HEK293 (cell line): ENCODE measurements around the gene HLF.

ENCODE experiments used
- GFI1B ChIP-seq: fragments of 450-650 bp; formaldehyde crosslinking; IDR thresholded peaks from 2 replicates; pipeline ENCODE4 v1.5.1; 2016; ENCODE audit warnings: missing biosample characterization, missing genetic modification characterization
- SETDB1 ChIP-seq: IDR thresholded peaks from one replicate; pipeline ENCODE4 v1.6.1; 2017; ENCODE audit warnings: mild to moderate bottlenecking, low read length, moderate library complexity, mixed read lengths; ENCODE audit not compliant: insufficient read length
- ZBTB8A ChIP-seq: fragments of 450-650 bp; formaldehyde crosslinking; IDR thresholded peaks from 2 replicates; pipeline ENCODE4 v1.5.1; 2016; ENCODE audit warnings: missing biosample characterization, missing genetic modification characterization
- ZNF302 ChIP-seq: fragments of 450-650 bp; formaldehyde crosslinking; IDR thresholded peaks from 2 replicates; pipeline ENCODE4 v1.5.1; 2016; ENCODE audit warnings: missing biosample characterization, missing genetic modification characterization, low read depth
- ZNF324 ChIP-seq: fragments of 450-650 bp; formaldehyde crosslinking; IDR thresholded peaks from 2 replicates; pipeline ENCODE4 v1.5.1; 2016; ENCODE audit warnings: missing biosample characterization, missing genetic modification characterization
- ZNF768 ChIP-seq: fragments of 450-650 bp; formaldehyde crosslinking; IDR thresholded peaks from 2 replicates; pipeline ENCODE4 v1.5.1; 2018; ENCODE audit warnings: missing biosample characterization, mild to moderate bottlenecking, missing genetic modification characterization
- ZNF777 ChIP-seq: fragments of 450-650 bp; formaldehyde crosslinking; IDR thresholded peaks from 2 replicates; pipeline ENCODE4 v1.5.1; 2017; ENCODE audit warnings: missing biosample characterization, missing genetic modification characterization, borderline replicate concordance
- ZNF785 ChIP-seq: fragments of 450-650 bp; formaldehyde crosslinking; IDR thresholded peaks from 2 replicates; pipeline ENCODE4 v1.5.1; 2016; ENCODE audit warnings: missing biosample characterization, missing genetic modification characterization
- ZNF792 ChIP-seq: fragments of 450-650 bp; formaldehyde crosslinking; IDR thresholded peaks from 2 replicates; pipeline ENCODE4 v1.5.1; 2016; ENCODE audit warnings: missing biosample characterization, missing genetic modification characterization
- TF ChIP-seq, protein P1 (sequence below): fragments of 450-650 bp; formaldehyde crosslinking; IDR thresholded peaks from 2 replicates; pipeline ENCODE4 v1.5.1; 2016; ENCODE audit warnings: missing biosample characterization, missing genetic modification characterization
- TF ChIP-seq, protein P2 (sequence below): fragments of 450-650 bp; formaldehyde crosslinking; IDR thresholded peaks from 2 replicates; pipeline ENCODE4 v1.5.1; 2016; ENCODE audit warnings: missing biosample characterization, missing genetic modification characterization
- TF ChIP-seq, protein P3 (sequence below): fragments of 450-650 bp; formaldehyde crosslinking; conservative IDR thresholded peaks from 2 replicates; pipeline ENCODE4 v1.5.1; 2016; ENCODE audit warnings: low read depth, missing biosample characterization, missing genetic modification characterization

DNA sequence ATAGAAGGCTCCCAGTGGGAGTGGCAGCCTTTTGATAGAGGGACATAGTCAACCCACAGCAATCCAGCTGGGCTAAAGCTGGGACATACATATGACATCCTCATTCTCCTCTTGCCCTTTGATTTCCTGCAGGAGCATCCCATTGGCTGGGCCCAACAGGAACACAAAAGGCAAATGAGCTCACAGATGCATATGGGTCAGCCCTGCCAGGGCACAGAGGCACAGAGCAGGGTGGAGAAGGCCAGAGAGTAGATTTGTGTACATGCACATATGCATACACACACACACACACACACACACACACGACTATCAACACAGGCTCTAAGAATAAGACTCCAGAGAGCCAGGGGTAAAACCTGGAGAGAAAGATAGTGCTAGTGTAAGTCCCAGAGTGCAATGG is 98.3 kb downstream of the HLF start:
- TF ChIP-seq SETDB1 (no peak), GFI1B (no peak), ZNF785 (tag by site-specific recombination) (no peak), ZNF324 (tag by site-specific recombination) (no peak), ZNF768 (tag by site-specific recombination) (no peak), ZNF777 (tag by site-specific recombination) (no peak), ZBTB8A (no peak), ZNF792 (tag by site-specific recombination) (no peak), ZNF302 (tag by site-specific recombination) (no peak)
- TF ChIP-seq, protein P1, sequence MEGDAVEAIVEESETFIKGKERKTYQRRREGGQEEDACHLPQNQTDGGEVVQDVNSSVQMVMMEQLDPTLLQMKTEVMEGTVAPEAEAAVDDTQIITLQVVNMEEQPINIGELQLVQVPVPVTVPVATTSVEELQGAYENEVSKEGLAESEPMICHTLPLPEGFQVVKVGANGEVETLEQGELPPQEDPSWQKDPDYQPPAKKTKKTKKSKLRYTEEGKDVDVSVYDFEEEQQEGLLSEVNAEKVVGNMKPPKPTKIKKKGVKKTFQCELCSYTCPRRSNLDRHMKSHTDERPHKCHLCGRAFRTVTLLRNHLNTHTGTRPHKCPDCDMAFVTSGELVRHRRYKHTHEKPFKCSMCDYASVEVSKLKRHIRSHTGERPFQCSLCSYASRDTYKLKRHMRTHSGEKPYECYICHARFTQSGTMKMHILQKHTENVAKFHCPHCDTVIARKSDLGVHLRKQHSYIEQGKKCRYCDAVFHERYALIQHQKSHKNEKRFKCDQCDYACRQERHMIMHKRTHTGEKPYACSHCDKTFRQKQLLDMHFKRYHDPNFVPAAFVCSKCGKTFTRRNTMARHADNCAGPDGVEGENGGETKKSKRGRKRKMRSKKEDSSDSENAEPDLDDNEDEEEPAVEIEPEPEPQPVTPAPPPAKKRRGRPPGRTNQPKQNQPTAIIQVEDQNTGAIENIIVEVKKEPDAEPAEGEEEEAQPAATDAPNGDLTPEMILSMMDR: no peak
- TF ChIP-seq, protein P2, sequence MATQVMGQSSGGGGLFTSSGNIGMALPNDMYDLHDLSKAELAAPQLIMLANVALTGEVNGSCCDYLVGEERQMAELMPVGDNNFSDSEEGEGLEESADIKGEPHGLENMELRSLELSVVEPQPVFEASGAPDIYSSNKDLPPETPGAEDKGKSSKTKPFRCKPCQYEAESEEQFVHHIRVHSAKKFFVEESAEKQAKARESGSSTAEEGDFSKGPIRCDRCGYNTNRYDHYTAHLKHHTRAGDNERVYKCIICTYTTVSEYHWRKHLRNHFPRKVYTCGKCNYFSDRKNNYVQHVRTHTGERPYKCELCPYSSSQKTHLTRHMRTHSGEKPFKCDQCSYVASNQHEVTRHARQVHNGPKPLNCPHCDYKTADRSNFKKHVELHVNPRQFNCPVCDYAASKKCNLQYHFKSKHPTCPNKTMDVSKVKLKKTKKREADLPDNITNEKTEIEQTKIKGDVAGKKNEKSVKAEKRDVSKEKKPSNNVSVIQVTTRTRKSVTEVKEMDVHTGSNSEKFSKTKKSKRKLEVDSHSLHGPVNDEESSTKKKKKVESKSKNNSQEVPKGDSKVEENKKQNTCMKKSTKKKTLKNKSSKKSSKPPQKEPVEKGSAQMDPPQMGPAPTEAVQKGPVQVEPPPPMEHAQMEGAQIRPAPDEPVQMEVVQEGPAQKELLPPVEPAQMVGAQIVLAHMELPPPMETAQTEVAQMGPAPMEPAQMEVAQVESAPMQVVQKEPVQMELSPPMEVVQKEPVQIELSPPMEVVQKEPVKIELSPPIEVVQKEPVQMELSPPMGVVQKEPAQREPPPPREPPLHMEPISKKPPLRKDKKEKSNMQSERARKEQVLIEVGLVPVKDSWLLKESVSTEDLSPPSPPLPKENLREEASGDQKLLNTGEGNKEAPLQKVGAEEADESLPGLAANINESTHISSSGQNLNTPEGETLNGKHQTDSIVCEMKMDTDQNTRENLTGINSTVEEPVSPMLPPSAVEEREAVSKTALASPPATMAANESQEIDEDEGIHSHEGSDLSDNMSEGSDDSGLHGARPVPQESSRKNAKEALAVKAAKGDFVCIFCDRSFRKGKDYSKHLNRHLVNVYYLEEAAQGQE (tag by site-specific recombination): no peak
- TF ChIP-seq, protein P3, sequence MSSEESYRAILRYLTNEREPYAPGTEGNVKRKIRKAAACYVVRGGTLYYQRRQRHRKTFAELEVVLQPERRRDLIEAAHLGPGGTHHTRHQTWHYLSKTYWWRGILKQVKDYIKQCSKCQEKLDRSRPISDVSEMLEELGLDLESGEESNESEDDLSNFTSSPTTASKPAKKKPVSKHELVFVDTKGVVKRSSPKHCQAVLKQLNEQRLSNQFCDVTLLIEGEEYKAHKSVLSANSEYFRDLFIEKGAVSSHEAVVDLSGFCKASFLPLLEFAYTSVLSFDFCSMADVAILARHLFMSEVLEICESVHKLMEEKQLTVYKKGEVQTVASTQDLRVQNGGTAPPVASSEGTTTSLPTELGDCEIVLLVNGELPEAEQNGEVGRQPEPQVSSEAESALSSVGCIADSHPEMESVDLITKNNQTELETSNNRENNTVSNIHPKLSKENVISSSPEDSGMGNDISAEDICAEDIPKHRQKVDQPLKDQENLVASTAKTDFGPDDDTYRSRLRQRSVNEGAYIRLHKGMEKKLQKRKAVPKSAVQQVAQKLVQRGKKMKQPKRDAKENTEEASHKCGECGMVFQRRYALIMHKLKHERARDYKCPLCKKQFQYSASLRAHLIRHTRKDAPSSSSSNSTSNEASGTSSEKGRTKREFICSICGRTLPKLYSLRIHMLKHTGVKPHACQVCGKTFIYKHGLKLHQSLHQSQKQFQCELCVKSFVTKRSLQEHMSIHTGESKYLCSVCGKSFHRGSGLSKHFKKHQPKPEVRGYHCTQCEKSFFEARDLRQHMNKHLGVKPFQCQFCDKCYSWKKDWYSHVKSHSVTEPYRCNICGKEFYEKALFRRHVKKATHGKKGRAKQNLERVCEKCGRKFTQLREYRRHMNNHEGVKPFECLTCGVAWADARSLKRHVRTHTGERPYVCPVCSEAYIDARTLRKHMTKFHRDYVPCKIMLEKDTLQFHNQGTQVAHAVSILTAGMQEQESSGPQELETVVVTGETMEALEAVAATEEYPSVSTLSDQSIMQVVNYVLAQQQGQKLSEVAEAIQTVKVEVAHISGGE (tag by site-specific recombination): no peak
